SH-SY5Y (cell line): ENCODE measurements around the gene ZBTB4.

ENCODE experiments used
- GATA2 ChIP-seq: IDR thresholded peaks from 2 replicates; pipeline ENCODE4 v1.6.1; 2011; ENCODE audit warnings: mild to moderate bottlenecking, low read depth, low read length
- GATA3 ChIP-seq: IDR thresholded peaks from 2 replicates; pipeline ENCODE4 v1.6.1; 2011; ENCODE audit warnings: low read depth, mild to moderate bottlenecking, low read length, moderate library complexity

ZBTB4 gene

DNA sequence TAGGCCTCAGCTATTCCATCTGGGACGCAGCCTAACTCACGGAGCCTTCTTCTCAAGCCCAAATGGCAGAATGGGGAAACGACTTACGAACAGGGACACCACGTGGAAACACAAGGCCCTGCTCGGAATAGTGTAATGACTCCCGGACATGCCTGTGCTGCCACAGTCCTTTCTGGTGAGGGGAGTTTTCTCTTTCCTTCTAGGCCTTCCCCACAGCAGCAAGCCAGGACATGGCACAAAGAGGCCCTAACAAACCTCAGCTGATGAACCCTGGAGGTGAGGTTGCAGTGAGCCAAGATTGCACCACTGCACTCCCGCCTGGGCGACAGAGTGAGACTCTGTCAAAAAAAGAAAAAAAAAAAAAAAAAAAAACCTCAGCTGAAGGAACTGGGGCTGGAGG lies 15.3 kb downstream of the ZBTB4 start:
- TF ChIP-seq GATA3 (no peak), GATA2 (no peak)

DNA sequence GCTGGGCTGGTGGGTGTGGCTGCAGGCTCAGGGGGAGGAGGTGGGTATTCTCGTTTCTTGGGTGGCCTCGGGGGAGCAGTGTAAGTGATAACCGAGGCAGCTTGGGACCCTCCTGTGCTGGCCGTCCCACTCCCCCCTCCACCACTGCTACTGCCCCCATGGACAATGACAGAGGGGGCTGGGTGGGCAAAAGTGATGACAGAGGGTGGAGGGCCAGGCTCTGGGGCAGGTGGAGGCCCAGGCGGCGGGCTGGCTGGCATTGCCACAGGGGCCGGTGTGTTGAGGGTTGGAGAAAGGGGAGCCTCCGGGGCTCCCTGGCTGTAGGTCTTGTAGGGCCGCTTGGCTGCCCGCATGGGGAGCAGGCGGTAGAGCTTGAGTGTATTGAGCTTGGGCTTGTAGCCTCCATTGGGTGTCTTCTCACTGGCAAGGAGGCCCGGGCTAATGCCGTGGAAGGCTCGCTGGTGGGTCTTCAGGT lies 16.0 kb downstream of the ZBTB4 start:
- TF ChIP-seq GATA3: no peak
- no peak for TF ChIP-seq GATA2

DNA sequence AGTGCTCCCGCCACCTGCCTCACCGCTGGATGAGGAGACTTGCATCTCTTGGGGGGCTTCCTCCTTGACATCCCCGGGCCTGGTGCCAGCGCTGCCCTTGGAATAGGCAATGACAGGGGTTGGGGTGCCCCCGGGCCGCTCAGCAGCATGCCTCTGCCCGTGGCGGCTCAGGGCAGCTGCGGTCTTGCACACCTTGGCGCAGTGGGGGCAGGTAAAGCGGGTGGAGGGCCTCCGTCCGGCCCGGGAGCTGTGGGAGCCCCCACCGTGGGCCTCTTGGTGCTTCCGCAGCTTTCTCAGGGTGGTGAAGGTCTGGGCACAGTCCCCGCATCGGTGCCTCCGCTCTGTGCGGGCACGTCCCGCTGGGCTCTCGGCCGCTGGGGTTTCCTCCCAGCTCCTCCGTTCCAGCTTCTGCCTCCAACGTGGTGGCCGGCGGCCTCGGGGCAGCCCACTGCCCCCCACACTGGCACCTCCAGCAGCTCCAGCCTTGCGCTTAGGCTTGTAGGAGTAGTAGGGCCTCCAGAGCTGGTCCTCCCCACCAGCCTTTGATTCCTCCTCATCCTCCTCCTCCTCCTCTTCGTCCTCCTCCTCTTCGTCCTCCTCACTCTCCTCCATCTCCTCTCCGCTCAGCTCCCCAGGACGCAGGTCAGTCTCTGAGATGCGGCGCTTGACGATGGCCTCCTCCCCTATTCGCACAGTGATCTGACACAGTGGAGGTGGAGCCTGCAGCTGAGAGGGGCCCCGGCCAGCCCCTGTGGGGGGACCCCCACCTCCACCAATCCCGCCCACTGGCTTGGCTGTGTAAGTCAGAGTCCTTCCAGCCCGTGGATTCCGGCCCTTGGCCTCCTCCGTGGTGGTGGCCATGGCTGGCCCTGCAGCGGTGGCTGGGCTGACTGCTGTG lies 16.7 kb downstream of the ZBTB4 start:
- TF ChIP-seq GATA3 (no peak), GATA2 (no peak)

DNA sequence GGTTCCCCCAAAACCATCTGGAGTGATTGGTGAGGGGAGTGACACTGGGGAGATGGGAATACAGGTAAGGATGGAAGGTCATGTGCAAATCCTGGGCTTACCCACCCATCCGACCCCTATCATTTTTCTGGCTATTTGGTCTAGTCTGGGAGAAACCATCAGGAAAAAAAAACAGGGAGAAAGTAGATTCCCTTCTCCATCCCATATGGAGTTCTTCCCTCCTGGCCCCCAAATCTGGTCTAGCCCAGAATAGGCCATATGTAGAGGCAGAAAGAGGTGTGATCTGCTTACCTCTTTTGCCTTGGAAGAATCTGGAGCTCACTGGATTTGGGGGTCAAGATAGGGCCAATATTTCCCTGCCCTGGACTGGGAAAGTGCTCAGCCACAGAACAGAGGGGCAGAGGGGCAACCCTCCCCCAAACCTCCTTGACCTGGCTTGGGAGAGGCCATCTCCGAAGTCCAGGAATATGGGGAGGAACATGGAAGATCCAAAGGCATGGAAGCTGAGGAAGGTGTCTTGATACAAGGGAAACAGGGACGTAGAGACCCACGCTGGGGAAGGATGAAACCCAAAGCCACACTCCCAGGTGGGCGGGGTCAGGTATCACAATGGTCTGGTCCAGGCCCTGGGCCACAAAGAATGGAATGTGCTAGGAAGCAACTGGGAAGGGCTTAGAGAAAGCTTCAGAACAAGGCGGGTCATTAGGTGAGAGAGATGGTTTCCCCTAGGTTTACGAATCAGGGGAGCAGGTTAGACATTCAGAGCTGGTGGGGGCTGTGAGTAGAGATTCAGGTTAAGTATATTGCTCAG lies 18.4 kb downstream of the ZBTB4 start:
- TF ChIP-seq GATA3 (no peak), GATA2 (no peak)

DNA sequence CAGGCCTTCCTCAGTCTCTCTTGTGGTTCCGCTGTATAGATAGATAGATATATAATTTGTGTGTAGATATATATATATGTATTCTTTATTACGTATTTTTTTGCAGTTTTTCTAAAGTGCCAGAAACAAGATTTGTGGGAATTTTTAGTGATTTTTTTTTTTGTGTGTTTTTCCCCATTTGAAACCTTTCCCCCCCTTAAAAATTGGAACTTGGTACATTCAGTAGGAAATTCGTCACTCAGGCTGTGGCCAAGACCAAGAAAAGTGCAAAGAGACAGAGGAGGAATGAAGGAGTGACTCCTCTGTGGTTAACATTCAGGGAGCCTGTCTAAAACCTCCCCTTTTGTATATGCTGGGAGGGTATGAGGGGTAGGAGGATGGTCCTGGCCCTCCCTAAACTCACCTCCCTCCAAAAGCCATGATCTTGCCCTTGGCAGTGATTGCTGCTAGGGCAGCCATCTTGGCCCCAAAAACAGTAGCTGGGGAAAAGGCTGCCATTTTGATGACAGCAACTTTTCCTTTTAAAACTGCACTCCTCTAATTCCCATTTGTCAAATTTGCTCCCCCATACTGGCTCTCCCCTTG lies 19.4 kb downstream of the ZBTB4 start:
- TF ChIP-seq GATA3 (no peak), GATA2 (no peak)

DNA sequence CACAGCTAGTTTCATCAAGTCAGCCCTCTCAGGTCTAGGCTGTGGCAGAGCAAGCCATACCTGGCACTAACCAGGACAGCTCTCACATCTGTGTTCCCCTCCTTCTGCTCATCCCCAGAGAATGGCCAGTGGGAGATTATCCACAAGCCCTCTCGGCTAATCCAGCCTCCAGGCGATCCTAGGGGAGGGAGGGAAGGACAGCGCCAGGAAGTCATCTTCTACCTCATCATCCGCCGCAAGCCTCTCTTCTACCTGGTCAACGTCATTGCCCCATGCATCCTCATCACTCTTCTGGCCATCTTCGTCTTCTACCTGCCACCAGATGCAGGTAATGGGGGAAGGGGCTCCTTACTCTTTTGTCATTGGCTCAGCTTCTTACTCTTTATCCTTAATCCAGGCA lies 31.0 kb downstream of the ZBTB4 start:
- TF ChIP-seq GATA3: no peak

DNA sequence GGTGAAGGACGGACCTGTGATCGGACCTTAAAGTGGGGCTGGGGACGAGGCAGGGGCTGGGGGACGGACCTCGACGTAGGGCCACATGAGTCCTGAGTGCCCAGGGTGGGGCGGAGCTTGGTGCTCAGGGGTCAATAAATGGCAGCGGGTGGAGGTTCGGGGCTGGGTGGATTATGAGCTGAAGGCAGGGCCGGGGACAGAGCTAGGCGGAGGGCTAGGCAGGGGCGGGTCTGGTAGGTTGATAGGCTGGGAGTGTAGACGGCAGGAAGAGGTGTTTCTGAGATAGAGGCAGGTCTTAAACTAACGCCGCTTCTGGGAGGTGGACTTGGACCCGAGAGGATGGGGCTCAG lies 33.8 kb downstream of the ZBTB4 start:
- no peak for TF ChIP-seq GATA3

DNA sequence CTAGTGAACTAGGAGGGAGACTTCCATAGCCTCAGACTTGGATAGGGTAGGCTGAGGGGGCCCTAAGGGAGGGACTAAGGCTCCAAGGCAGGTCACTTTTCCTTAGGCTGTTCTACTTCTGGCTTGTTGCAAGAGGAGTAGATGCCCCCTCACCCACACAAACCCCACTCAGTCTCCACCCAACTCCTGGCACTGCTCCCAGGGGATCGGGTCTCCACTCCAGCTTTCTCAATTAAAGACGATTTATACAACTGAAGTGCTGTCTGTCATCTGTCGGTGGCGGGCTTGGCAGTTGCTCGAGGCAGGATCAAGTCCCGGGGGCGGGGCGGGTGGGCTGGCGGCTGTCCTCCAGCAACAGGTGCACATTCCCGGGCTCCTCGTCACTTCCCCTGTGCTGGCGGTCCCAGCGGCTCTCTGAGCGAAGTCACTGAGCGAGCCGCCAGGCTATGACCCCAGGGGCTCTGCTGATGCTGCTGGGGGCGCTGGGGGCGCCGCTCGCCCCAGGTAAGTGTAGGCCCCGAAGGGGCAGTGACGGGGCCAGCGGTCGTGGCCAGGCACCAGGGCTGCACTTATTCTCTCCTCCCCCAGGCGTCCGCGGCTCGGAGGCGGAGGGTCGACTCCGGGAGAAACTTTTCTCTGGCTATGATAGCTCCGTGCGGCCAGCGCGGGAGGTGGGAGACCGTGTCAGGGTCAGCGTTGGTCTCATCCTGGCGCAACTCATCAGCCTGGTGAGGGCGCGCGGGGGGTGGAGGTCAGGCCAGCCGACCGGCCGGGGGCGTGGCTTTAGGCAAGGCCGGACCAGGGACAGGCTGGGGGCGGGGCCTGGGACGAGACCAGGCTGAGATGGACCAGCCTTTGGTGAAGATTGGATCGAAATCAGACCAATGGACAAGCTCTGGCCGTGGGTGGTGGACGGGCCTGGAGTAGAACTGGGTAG lies 34.5 kb downstream of the ZBTB4 start, which contains the start of gene CHRNB1:
Gene CHRNB1 (plus strand): TSS at position 380 of the 937 bp plus-strand sequence. CDS start 67 bp downstream, at position 447.
- no peak for TF ChIP-seq GATA2
- TF ChIP-seq GATA3: no peak

DNA sequence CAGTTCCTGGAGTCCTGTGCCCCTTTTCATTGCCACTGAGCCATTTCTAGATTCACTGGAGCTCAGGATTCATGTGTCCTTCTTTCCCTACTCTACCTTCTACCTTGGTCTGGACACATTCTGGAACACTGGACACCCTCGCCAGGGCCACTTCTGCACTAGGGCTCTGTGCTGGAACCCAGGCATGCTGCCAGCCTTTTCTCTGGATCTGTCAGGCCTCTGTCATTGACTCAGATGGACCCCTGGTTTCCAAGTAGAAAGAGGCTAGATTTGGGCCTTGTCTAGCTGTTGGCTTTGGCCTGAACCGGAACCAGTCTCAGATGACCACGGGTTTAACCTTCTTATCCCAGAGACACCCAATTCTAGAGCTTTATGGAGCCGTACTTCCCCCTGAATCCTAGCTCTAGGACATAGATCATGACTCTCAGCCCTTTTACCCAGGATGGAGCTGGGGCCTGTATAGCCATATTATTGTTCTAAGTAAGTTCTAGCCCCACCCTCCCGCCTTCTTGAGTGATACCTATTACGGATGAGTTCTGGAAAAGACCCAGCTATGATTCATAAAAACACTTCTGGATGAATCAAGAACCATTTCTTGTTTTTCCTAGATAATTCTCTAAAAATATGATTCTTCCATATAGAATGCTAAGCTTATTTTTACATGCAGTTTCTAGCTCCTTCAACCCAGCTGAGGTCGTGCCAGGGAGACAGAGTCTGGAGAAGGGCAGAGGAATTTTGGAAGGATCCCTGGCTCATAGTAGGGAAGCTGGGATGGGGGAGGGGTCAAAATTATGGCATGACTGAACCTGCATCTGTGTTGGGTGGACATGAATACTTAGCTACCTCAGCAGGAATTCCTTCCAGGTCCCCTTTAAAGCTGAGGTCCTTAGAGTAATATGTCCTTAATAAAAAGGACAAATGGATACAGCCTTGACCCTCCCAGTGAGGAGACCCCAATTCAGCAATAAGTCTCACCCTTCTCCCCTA lies 35.6 kb downstream of the ZBTB4 start:
- TF ChIP-seq GATA2: no peak
- no peak for TF ChIP-seq GATA3

DNA sequence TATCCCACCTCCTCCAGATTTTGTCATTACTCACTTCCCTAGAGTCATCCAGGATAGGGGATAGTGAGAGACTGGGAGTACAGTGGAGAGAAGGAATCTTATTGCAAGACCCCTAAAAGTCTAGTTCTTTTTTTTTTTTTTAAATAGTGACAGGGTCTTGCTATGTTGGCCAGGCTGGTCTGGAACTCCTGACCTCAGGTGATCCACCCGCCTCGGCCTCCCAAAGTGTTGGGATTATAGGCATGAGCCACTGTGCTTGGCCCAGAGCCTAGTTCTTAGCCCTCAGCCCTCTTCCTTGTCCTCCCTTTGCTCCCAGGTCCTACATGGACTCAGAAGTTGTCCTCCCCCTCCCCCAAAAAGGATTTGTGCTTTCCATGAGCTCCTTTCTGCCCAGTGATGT lies 37.3 kb downstream of the ZBTB4 start:
- TF ChIP-seq GATA3 (no peak), GATA2 (no peak)

DNA sequence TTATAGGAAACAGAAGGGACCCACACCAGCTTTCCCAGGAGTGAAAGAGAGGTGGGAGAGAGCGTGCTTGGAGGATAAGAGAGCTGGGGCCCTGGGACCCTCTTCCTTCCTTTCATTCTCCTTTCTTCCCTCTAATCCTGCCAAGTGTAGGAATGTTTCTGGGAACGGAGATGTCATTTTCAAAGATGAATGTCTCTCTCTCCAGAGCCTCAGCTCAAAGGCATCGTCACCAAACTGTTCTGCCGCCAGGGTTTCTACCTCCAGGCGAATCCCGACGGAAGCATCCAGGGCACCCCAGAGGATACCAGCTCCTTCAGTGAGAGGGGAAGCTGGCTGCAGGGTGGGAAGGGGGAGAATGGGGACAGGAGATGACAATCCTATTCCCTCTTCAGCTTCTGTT lies 38.2 kb downstream of the ZBTB4 start:
- TF ChIP-seq GATA3 (no peak), GATA2 (no peak)

DNA sequence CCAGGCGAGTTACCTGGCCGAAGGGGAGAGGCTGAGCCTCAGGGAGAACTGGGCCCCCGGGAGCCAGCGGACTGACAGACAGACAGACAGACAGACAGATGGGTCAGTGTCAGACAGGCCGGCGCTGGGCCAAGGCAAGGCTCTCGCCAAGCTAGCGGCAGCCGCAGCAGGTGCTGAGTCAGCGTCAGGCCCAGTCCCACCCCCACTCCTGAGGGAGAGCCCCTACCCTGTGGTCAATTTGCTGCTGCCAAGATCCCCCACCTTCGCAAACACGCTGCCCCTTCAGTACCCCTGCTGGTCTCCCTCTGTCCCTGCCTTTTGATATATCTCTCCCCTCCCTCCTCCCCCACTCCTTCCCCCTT lies 38.6 kb downstream of the ZBTB4 start:
- TF ChIP-seq GATA2: no peak
- TF ChIP-seq GATA3: no peak
